GM12878 (cell line): ENCODE measurements around the gene GNAL.

Experiments used
- ATF3 ChIP-seq: IDR thresholded peaks from 2 replicates; pipeline ENCODE4 v1.6.1; 2011; ENCODE audit warnings: low read depth, mild to moderate bottlenecking, low read length, moderate library complexity, borderline replicate concordance; ENCODE audit errors: extremely low read depth
- BHLHE40 ChIP-seq, 2 experiments: fragments of 450-650 bp in 1 of 2; IDR thresholded peaks; 2 replicates each; pipeline ENCODE4 v1.6.1; 2011 to 2017; ENCODE audit warnings: low read depth in 2 of 2, borderline replicate concordance in 1 of 2, improper control_type of control experiment in 1 of 2, low read length in 1 of 2, mild to moderate bottlenecking in 1 of 2
- CTCF ChIP-seq, 3 experiments: IDR thresholded peaks in 2 of 3; conservative IDR thresholded peaks in 1 of 3; 2 replicates each; pipeline ENCODE4 v1.5.1; 2011; ENCODE audit warnings: low read depth in 3 of 3, low read length in 3 of 3, mild to moderate bottlenecking in 3 of 3, control low read depth in 2 of 3, moderate library complexity in 2 of 3, inconsistent platforms in 1 of 3, mixed read lengths in 1 of 3; ENCODE audit not compliant: control insufficient read depth in 2 of 3, insufficient read depth in 1 of 3; ENCODE audit errors: extremely low read depth in 1 of 3
- EP300 ChIP-seq, 2 experiments: fragments of 150-350 bp in 1 of 2; IDR thresholded peaks; 2 replicates each; pipeline ENCODE4 v1.6.1; 2011 to 2012; ENCODE audit warnings: low read depth in 2 of 2, low read length in 2 of 2, borderline replicate concordance in 1 of 2, improper control_type of control experiment in 1 of 2, inconsistent platforms in 1 of 2; ENCODE audit not compliant: control insufficient read depth in 1 of 2
- MXI1 ChIP-seq: fragments of 150-350 bp; IDR thresholded peaks from 2 replicates; pipeline ENCODE4 v1.6.1; 2011; ENCODE audit warnings: low read depth, mild to moderate bottlenecking, inconsistent platforms, low read length, improper control_type of control experiment
- NBN ChIP-seq: fragments of 450-650 bp; IDR thresholded peaks from 2 replicates; pipeline ENCODE4 v1.6.1; 2016
- RFX5 ChIP-seq: IDR thresholded peaks from 2 replicates; pipeline ENCODE4 v1.6.1; 2011; ENCODE audit warnings: low read depth, low read length, improper control_type of control experiment
- SKIL ChIP-seq: fragments of 450-650 bp; IDR thresholded peaks from 2 replicates; pipeline ENCODE4 v1.6.1; 2017; ENCODE audit warnings: mild to moderate bottlenecking, low read depth, inconsistent platforms; ENCODE audit not compliant: poor library complexity, severe bottlenecking
- SREBF2 ChIP-seq: IDR thresholded peaks from 2 replicates; pipeline ENCODE4 v1.6.1; 2012; ENCODE audit warnings: mild to moderate bottlenecking, low read length
- STAT3 ChIP-seq: IDR thresholded peaks from 2 replicates; pipeline ENCODE4 v1.6.1; 2011; ENCODE audit warnings: low read depth, low read length, improper control_type of control experiment
- TAF1 ChIP-seq: IDR thresholded peaks from 2 replicates; pipeline ENCODE4 v1.6.1; 2011; ENCODE audit warnings: mild to moderate bottlenecking, low read depth, low read length, borderline replicate concordance
- YY1 ChIP-seq: IDR thresholded peaks from 2 replicates; pipeline ENCODE4 v1.6.1; 2011; ENCODE audit warnings: low read depth, mild to moderate bottlenecking, low read length
- ZNF217 ChIP-seq: fragments of 450-650 bp; IDR thresholded peaks from 2 replicates; pipeline ENCODE4 v1.6.1; 2017; ENCODE audit warnings: antibody characterized with exemption, mild to moderate bottlenecking

GRCh38 chr18:11736656-11737055 is 47.6 kb downstream of the GNAL start:
- TF ChIP-seq CTCF (IDR thresholded peaks at IDR 0.05 in 2 of 3, conservative IDR thresholded peaks at IDR 0.05 in 1 of 3; ENCODE audit: control insufficient read depth in 2 of 3, extremely low read depth in 1 of 3, insufficient read depth in 1 of 3, low read depth in 3 of 3, low read length in 3 of 3) (no peak), YY1 (no peak), BHLHE40 (IDR thresholded peaks at IDR 0.05; ENCODE audit: borderline replicate concordance in 1 of 2, low read depth in 2 of 2, low read length in 1 of 2) (no peak), ATF3 (no peak), STAT3 (no peak), SREBF2 (no peak), ZNF217 (no peak), NBN (no peak), MXI1 (no peak), SKIL (no peak), RFX5 (no peak), EP300 (IDR thresholded peaks at IDR 0.05; ENCODE audit: borderline replicate concordance in 1 of 2, control insufficient read depth in 1 of 2, low read depth in 2 of 2, low read length in 2 of 2) (no peak), TAF1 (no peak)
